Pulmonary artery endothelial cell (primary cell): ENCODE measurements around the gene LONP2. TPM values are rescaled to one million over a fixed set of nuclear protein-coding genes. Genes with fewer than 3 reads are reported as not detected.
"Not testable (repeated sequence)": the region's sequence is repeated elsewhere in the genome, so short reads cannot be mapped to it uniquely, and the experiment has no call there.

Experiments used
- DNase-seq: peaks from one replicate; pipeline ENCODE4 v3.0.0-alpha.2; 2011; ENCODE audit warnings: low read depth, low spot score
- total RNA-seq: library from RNA; depleted of rRNA; stranded (reverse); fragments of >200 nt; gene quantifications from 2 replicates; pipeline ENCODE4 v1.2.3, GENCODE V29; 2014

The LONP2 gene
- total RNA-seq, 1 donor from 2014 or later: 26.9 TPM

GRCh38 chr16:48365025-48365600, 121.0 kb downstream of the LONP2 start:
- no peak for DNase-seq

- peak; percentile 32 for DNase-seq
Observed at GRCh38 chr16:48365601-48366164, 121.6 kb downstream of the LONP2 start.

GRCh38 chr16:48366165-48367093, 122.3 kb downstream of the LONP2 start:
- DNase-seq: no peak

GRCh38 chr16:48367441-48368049, 123.4 kb downstream of the LONP2 start:
- DNase-seq: no peak

DNA sequence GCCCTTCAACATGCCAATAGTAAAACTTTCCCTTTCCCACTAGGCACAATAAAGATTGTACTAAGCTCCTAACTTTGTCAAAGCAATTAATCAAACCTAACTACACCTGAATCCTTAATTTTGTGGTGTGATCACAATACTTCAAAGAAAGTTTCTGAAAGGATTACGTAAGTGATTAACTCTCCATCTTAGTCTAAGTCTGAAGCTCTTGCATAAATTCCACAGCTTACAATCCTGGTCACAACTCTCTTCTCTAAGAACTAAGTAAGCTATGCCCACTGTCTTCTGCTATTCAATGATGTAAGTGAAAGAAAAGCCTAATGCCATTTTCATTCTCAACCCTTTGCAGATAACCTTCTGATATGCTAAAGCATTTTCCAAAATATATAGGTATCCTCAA, 125.7 kb downstream of the LONP2 start:
- no peak for DNase-seq

- DNase-seq: no peak
Observed at GRCh38 chr16:48370229-48370628, 126.1 kb downstream of the LONP2 start.

DNA sequence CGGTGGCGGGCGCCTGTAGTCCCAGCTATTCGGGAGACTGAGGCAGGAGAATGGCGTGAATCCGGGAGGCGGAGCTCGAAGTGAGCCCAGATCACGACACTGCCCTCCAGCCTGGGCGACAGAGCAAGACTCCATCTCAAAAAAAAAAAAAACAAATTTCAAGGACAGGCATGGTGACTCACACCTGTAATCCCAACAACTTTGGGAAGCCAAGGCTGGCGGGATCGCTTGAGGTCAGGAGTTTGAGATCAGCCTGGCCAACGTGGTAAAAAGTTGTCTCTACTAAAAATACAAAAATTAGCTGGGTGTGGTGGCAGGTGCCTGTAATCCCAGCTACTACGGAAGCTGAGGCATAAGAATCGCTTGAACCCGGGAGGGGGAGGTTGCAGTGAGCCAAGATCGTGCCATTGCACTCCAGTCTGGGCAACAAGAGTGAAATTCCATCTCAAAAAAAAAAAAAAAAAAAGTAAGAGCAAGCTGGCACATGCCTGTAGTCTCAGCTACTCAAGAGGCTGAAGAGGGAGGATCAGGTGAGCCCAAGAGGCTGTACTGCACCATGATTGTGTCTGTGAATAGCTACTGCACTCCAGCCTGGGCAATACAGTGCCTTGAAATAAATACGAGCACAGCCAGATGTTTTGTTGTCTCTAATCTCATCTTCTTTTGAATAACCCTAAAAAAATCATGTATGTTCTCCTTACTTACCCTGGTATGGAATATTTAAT, 126.7 kb downstream of the LONP2 start:
- DNase-seq: not testable (repeated sequence)

GRCh38 chr16:48371393-48371780, 127.3 kb downstream of the LONP2 start:
- no peak for DNase-seq

- no peak for DNase-seq
Observed at GRCh38 chr16:48372744-48373143, 128.6 kb downstream of the LONP2 start.

DNA sequence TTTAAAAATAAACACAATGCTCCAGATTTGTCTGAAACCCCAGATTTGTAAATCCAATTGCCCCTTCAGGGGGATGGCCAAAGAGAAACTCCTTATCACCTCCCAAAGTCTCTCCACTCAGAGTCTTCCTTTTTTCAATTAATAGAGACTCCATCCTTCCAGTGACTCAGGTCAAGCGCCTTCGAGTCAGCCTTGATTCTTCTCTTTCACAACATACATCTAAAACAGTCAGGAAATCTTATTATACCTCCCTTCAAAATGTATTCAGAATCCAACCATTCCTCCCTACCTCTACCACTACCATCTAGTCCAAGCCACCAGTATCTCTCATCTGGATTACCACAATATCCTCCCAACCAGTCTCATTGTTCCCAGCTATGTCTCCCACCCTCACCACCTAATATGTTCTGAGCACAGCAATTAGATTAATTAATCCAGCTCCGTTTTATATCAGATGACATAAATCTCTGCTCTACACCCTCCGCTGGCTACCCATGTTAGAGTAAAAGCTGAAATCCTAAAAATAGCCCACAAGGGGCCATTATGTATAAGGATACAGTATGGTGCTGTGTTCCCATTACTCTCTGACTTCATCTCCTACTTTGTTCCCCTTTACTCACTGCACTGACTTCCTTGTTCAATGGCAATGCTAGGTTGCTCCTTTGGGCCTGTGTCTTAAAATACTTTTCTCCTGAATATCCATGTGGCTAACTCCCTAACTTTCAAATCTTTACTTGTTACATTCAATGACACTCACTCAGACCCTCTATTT, 129.3 kb downstream of the LONP2 start:
- DNase-seq: no peak

GRCh38 chr16:48374255-48374654, 130.2 kb downstream of the LONP2 start:
- no peak for DNase-seq

DNA sequence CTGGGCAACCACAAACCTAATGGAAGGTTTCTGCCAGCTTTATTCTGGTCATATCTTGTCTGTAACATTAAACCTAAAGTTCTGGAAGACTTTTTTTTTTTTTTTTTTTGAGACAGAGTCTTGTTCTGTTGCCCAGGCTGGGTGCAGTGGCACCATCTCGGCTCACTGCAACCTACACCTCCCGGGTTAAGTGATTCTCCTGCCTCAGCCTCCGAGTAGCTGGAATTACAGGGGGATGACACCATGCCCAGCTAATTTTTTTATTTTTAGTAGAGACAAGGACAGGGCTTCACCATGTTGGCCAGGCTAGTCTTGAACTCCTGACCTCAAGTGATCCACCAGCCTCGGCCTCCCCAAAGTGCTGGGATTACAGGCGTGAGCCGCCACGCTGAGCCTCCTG, 133.2 kb downstream of the LONP2 start:
- not testable (repeated sequence) for DNase-seq

DNA sequence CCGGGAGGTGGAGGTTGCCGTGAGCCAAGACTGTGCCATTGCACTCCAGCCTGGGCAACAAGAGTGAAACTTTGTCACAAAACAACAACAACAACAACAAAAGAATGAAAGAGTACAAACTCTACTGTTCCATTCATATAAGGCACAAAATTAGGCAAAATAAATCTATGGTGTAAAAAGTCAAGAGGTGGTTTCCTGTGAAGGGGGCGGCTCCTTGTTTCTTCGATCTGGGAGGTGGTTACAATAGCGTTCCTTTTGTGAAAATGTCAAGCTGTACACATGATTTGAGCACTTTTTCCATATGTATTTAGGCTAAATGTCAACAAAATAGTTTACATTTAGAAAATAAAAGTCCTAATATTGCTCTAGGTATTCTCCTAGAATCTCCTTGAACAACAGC, 134.2 kb downstream of the LONP2 start:
- DNase-seq: no peak

GRCh38 chr16:48378836-48379235, 134.7 kb downstream of the LONP2 start:
- no peak for DNase-seq

DNA sequence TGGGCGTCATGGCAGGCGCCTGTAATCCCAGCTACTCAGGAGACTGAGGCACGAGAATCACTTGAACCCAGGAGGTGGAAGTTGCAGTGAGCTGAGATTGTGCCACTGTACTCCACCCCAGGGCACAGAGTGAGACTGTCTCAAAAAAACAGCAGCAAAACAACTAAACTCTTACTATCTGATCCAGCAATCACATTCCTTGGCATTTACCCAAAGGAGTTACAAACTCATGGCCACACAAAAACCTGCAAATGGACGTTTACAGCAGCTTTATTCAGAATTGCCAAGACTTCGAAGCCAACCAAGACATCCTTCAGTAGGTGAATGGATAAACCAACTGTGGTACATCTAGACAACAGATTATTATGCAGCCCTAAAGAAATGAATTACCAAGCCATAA, 137.1 kb downstream of the LONP2 start:
- DNase-seq: no peak

GRCh38 chr16:48382131-48382530, 138.0 kb downstream of the LONP2 start:
- DNase-seq: no peak

- no peak for DNase-seq
Observed at GRCh38 chr16:48383009-48383876, 139.1 kb downstream of the LONP2 start.

DNA sequence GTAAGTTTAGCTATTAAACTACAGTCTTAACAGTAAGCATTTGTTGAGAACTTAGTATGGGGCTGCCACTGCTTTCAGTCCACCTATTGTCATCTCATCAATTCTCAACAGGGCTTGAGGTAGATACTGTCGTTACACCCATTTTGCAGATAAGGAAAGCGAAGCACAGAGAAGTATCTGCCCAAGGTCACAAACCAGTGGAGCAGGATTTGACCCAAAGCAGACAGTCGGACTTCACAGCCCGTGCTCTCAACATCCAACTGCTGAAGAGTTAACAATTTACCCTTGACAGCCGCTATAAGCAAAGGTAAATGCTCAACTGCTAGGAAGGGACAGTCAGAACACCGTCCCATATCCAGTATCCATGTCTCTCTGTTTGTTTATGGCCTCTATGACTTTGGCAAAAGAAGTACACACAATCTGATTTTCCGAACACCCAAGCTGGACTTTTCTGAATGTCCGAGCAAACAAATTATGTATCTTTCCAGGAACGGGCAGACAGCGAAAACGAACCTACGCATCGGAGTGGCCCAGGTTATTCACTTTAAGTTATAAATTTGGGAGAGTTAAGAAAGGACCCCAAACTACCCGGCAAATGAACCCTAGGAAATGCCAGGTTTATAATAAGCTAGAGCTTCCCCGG, 139.9 kb downstream of the LONP2 start:
- DNase-seq: no peak
